HCT116 (cell line): Measurements from ENCODE around the gene NBAS. TPM values are rescaled to one million over a fixed set of nuclear protein-coding genes. Genes with fewer than 3 reads are reported as not detected.

ENCODE experiments used
- ATAC-seq: fragments of 200-7000 bp; cut with Tn5 transposase; 2 replicates; pipeline ENCODE4 v1.9.1; 2020; ENCODE audit warnings: mild to moderate bottlenecking, moderate library complexity
- BruUV-seq: library from RNA; stranded (reverse); fragments of 400-500 nt; replicated peaks from 2 replicates; lab custom pipeline; 2021; lab: Mats Ljungman, UMichigan
- CTCF ChIA-PET: fragments of 300-600 bp; sonication (Branson Sonifier 250); formaldehyde crosslinking; loops from one replicate; lab custom pipeline; 2021; ENCODE audit warnings: antibody characterized with exemption; lab: Charles Lee
- POLR2A ChIA-PET: fragments of 300-600, 350-600 bp; sonication (Branson Sonifier 250); formaldehyde crosslinking; loops from one replicate; lab custom pipeline; 2021; ENCODE audit warnings: antibody characterized with exemption; lab: Charles Lee
- RAD21 ChIA-PET, 2 experiments: fragments of 300-600 bp; sonication (Branson Sonifier 250); formaldehyde crosslinking; loops; one replicate each; lab custom pipeline; 2023; ENCODE audit warnings: low total read pairs in 2 of 2; ENCODE audit not compliant: uncharacterized antibody in 2 of 2, unreplicated experiment in 2 of 2, low non-redundant PET in 1 of 2; lab: Charles Lee
- DNase-seq: peaks from one replicate; pipeline ENCODE4 v3.0.0-alpha.2; 2010; ENCODE audit warnings: low read depth, low spot score
- H2AFZ ChIP-seq: fragments of 200-600 bp; shearing (Covaris generic), sonication (generic); 2 replicates; pipeline ENCODE4 v1.6.1; 2017; ENCODE audit warnings: low read depth, mixed run types, mixed read lengths, antibody characterized with exemption, low read length; ENCODE audit not compliant: poor library complexity, severe bottlenecking
- H3K27ac ChIP-seq: 2 replicates; pipeline ENCODE4 v1.5.1; 2012; ENCODE audit warnings: low read depth, low read length
- H3K27me3 ChIP-seq: fragments of 200-600 bp; sonication (generic); 2 replicates; pipeline ENCODE4 v1.6.1; 2016; ENCODE audit warnings: mixed run types, low read length, mixed read lengths; ENCODE audit not compliant: insufficient read depth
- H3K36me3 ChIP-seq, 2 experiments: fragments of 200-500 bp in 1 of 2; fragments of 200-600 bp in 1 of 2; sonication (Bioruptor generic) in 1 of 2; sonication (generic) in 1 of 2; 2 replicates each; pipeline versions ENCODE4 v1.5.1 to v1.6.1; 2014 to 2016; ENCODE audit warnings: low read length in 2 of 2, inconsistent platforms in 1 of 2, mixed read lengths in 1 of 2, mixed run types in 1 of 2; ENCODE audit not compliant: insufficient read depth in 2 of 2, control insufficient read depth in 1 of 2
- H3K4me1 ChIP-seq, 2 experiments: fragments of 200-600 bp in 1 of 2; sonication (generic) in 1 of 2; 2 replicates each; pipeline versions ENCODE4 v1.5.1 to v1.6.1; 2012 to 2017; ENCODE audit warnings: low read length in 2 of 2, inconsistent platforms in 1 of 2, mild to moderate bottlenecking in 1 of 2, mixed read lengths in 1 of 2, mixed run types in 1 of 2, moderate library complexity in 1 of 2; ENCODE audit not compliant: insufficient read depth in 2 of 2, control insufficient read depth in 1 of 2
- H3K4me2 ChIP-seq: fragments of 200-600 bp; sonication (generic); 2 replicates; pipeline ENCODE4 v1.6.1; 2017; ENCODE audit warnings: mixed run types, low read length, mixed read lengths
- H3K4me3 ChIP-seq, 2 experiments: fragments of 200-600 bp in 1 of 2; sonication (generic) in 1 of 2; replicated peaks in 1 of 2; 2 replicates each; pipeline ENCODE4 v1.5.1; 2011 to 2016; ENCODE audit warnings: low read length in 2 of 2, control low read depth in 1 of 2, low read depth in 1 of 2, mild to moderate bottlenecking in 1 of 2, mixed read lengths in 1 of 2, mixed run types in 1 of 2
- H3K79me2 ChIP-seq: fragments of 200-600 bp; sonication (generic); 2 replicates; pipeline ENCODE4 v1.6.1; 2017; ENCODE audit warnings: mild to moderate bottlenecking, mixed run types, low read length, moderate library complexity, mixed read lengths; ENCODE audit not compliant: insufficient read depth
- H3K9ac ChIP-seq: fragments of 200-600 bp; sonication (generic); 2 replicates; pipeline ENCODE4 v1.6.1; 2016; ENCODE audit warnings: low read length, mixed read lengths
- H3K9me2 ChIP-seq: fragments of 200-600 bp; sonication (generic), shearing (Covaris generic); 2 replicates; pipeline ENCODE4 v1.6.1; 2017; ENCODE audit warnings: mixed run types, mild to moderate bottlenecking, moderate library complexity; ENCODE audit not compliant: insufficient read depth
- H3K9me3 ChIP-seq, 2 experiments: fragments of 200-500 bp in 1 of 2; fragments of 200-600 bp in 1 of 2; sonication (Bioruptor generic) in 1 of 2; sonication (generic) in 1 of 2; 2 replicates each; pipeline ENCODE4 v1.6.1; 2014 to 2017; ENCODE audit warnings: low read length in 2 of 2, mixed read lengths in 2 of 2, inconsistent platforms in 1 of 2, low read depth in 1 of 2, mild to moderate bottlenecking in 1 of 2, mixed run types in 1 of 2, moderate library complexity in 1 of 2; ENCODE audit not compliant: control insufficient read depth in 1 of 2, insufficient read depth in 1 of 2
- H4K20me1 ChIP-seq: fragments of 200-600 bp; sonication (generic), shearing (Covaris generic); 2 replicates; pipeline ENCODE4 v1.6.1; 2017; ENCODE audit warnings: mixed run types, mild to moderate bottlenecking, moderate library complexity; ENCODE audit not compliant: insufficient read depth
- CBX3 ChIP-seq: IDR thresholded peaks from 2 replicates; pipeline ENCODE4 v1.6.1; 2012; ENCODE audit warnings: low read depth
- CEBPB ChIP-seq: IDR thresholded peaks from 2 replicates; pipeline ENCODE4 v1.6.1; 2012; ENCODE audit warnings: low read depth
- JUND ChIP-seq: IDR thresholded peaks from 2 replicates; pipeline ENCODE4 v1.6.1; 2012
- POLR2A ChIP-seq: IDR thresholded peaks from 2 replicates; pipeline ENCODE4 v1.7.0; 2011; ENCODE audit warnings: borderline replicate concordance; ENCODE audit not compliant: insufficient read depth, insufficient read length; ENCODE audit errors: extremely low read depth
- RAD21 ChIP-seq: IDR thresholded peaks from 2 replicates; pipeline ENCODE4 v1.6.1; 2012; ENCODE audit warnings: low read depth, mild to moderate bottlenecking
- YY1 ChIP-seq: IDR thresholded peaks from 2 replicates; pipeline ENCODE4 v1.6.1; 2011; ENCODE audit warnings: low read length, low read depth, moderate library complexity, mild to moderate bottlenecking; ENCODE audit not compliant: insufficient replicate concordance; ENCODE audit errors: extremely low read depth
- ZNF274 ChIP-seq: fragments of 200-500 bp; sonication (Bioruptor generic); IDR thresholded peaks from 2 replicates; pipeline ENCODE4 v1.6.1; 2014; ENCODE audit warnings: mild to moderate bottlenecking, low read depth, low read length, inconsistent platforms
- intact Hi-C: fragments of 100-400 bp; cut with micrococcal nuclease; formaldehyde crosslinking; loops from 2 replicates; pipeline ENCODE4 v1.10.0; 2022
- total RNA-seq: library from RNA; stranded (reverse); gene quantifications from one replicate; pipeline ENCODE4 v1.2.1, GENCODE V29; 2021; ENCODE audit not compliant: unreplicated experiment
- TF ChIP-seq, protein P1 (sequence below), 3 experiments: fragments of 200-600 bp in 1 of 3; sonication (generic) in 1 of 3; IDR thresholded peaks in 2 of 3; conservative IDR thresholded peaks in 1 of 3; 2 replicates each; pipeline ENCODE4 v1.5.1; 2012 to 2017; ENCODE audit warnings: low read depth in 2 of 3, low read length in 2 of 3, antibody characterized with exemption in 1 of 3, borderline replicate concordance in 1 of 3, control low read depth in 1 of 3, mild to moderate bottlenecking in 1 of 3, mixed read lengths in 1 of 3, mixed run types in 1 of 3, moderate library complexity in 1 of 3; ENCODE audit not compliant: insufficient read depth in 1 of 3

NBAS gene
- total RNA-seq, 1 experiment from 2014 or later: 32.8 TPM

DNA sequence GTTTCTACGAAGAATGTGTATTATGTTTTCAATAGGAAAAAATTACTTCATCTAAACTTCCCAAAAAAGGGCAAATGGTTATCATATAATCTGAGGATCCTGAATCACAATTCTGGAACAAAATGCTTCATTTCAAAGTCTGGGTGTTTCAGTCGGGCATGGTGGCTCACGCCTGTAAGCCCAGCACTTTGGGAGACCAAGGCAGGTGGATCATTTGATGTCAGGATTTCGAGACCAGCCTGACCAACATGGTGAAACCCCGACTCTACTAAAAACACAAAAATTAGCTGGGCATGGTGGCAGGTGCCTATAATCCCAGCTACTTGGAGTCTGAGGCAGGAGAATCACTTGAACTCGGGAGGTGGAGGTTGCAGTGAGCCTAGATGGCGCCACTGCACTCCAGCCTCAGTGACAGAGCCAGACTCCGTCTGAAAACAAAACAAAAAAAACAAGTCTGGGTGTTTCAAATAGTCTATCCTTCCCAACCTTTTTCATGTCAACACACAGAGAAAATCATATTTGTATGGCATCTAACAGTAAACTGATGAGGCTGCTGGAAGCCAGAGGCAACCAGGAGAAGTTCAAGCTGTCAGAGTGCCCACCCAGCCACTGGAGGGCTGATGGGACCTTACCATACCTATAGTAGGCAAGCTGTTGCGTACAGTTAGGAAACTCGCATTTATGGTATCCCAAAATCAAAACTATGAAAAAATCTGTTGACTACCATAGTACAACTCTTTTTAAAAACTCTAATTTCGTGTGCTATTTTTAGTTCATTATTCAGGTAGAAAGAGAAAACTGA, 14.6 kb downstream of the NBAS start:
- CTCF ChIA-PET: interaction anchor here (0.9 to 2.2 kb wide), 8 partner anchors 8 to 31 kb away, joined by 3 to 18 read pairs (median 4); partner anchors contain the start of gene NBAS
- DNase-seq: no peak
- peak; percentile 78 for ATAC-seq
- Histone ChIP-seq H2AFZ (no peak overlapping the region), H3K4me2 (no peak overlapping the region), H3K4me3 (no peak overlapping the region), H3K27me3 (no peaks in the 10 kb centered on the region), H3K79me2 (no peaks in the 10 kb centered on the region), H3K9me3 (no peaks in the 10 kb centered on the region), H3K9me2 (no peaks in the 10 kb centered on the region), H3K27ac (no peak overlapping the region), H3K4me1 (no peaks in the 10 kb centered on the region), H3K36me3 (no peaks in the 10 kb centered on the region), H3K9ac (no peak overlapping the region), H4K20me1 (peaks cover 4% of the 10 kb centered on the region; the same call in 1 of the 2 replicates)
- no TSS peak for BruUV-seq
- intact Hi-C loops: no loop called here
- POLR2A ChIA-PET: interaction anchor here (1.8 kb wide), 1 partner anchor 15 kb away, joined by 4 read pairs; the partner anchor contains the start of gene NBAS
- RAD21 ChIA-PET: no interaction called here
- TF ChIP-seq ZNF274 (no peak), RAD21 (peak; percentile 16; the same call in 1 of the 2 replicates), POLR2A (no peak)
- TF ChIP-seq, protein P1, sequence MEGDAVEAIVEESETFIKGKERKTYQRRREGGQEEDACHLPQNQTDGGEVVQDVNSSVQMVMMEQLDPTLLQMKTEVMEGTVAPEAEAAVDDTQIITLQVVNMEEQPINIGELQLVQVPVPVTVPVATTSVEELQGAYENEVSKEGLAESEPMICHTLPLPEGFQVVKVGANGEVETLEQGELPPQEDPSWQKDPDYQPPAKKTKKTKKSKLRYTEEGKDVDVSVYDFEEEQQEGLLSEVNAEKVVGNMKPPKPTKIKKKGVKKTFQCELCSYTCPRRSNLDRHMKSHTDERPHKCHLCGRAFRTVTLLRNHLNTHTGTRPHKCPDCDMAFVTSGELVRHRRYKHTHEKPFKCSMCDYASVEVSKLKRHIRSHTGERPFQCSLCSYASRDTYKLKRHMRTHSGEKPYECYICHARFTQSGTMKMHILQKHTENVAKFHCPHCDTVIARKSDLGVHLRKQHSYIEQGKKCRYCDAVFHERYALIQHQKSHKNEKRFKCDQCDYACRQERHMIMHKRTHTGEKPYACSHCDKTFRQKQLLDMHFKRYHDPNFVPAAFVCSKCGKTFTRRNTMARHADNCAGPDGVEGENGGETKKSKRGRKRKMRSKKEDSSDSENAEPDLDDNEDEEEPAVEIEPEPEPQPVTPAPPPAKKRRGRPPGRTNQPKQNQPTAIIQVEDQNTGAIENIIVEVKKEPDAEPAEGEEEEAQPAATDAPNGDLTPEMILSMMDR (IDR thresholded peaks at IDR 0.05 in 2 of 3, conservative IDR thresholded peaks at IDR 0.05 in 1 of 3; ENCODE audit: borderline replicate concordance in 1 of 3, insufficient read depth in 1 of 3, low read depth in 2 of 3, low read length in 2 of 3): peak; percentile 3 to 59 (median 49); a peak in 4 of 6 replicates

DNA sequence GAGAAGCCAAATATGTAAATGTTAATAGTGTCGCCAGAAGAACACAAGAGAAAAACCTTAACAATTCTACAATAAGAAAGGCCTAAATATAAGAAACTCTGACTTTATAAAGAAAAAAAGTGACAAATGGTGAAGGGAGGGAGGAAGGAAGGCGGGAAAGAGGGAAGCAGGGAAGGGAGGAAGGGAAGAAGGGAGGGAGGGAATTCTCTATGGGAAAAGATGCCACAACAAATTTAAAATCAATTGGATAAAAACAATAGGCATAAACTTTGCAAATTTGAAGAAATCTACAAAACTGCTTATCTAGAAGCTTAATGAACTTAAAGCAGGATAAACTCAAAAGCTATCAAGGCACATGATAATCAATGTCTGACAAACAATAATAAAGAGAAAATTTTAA, 16.9 kb downstream of the NBAS start:
- no peaks in the 10 kb centered on the region for H3K36me3 ChIP-seq
- no peak for ATAC-seq
- TF ChIP-seq CEBPB (no peak), YY1 (no peak), JUND (no peak), CBX3 (no peak)
- intact Hi-C loops: no loop called here
- no peaks in the 10 kb centered on the region for H3K4me1 ChIP-seq
- no peak overlapping the region for H3K4me2 ChIP-seq
- H3K27ac ChIP-seq: no peak overlapping the region
- H3K9ac ChIP-seq: no peak overlapping the region
- ChIA-PET CTCF (no interaction called here), RAD21 (no interaction called here), POLR2A (no interaction called here)
- H3K79me2 ChIP-seq: no peaks in the 10 kb centered on the region
- no peaks in the 10 kb centered on the region for H3K9me3 ChIP-seq
- no peaks in the 10 kb centered on the region for H3K9me2 ChIP-seq
- H3K27me3 ChIP-seq: no peaks in the 10 kb centered on the region
- H2AFZ ChIP-seq: no peak overlapping the region
- DNase-seq: no peak
- H4K20me1 ChIP-seq: peaks cover 4% of the 10 kb centered on the region; the same call in 1 of the 2 replicates
- no peak overlapping the region for H3K4me3 ChIP-seq
- BruUV-seq: no TSS peak
